Gastroesophageal sphincter (tissue), 3 donors: Measurements from ENCODE around the gene SLC33A1.

Experiments used
- CTCF ChIP-seq, 4 experiments: fragments of 200-600 bp in 2 of 4; fragments of 450-650 bp in 2 of 4; sonication (generic) in 1 of 4; IDR thresholded peaks; one replicate each; pipeline ENCODE4 v1.5.1; 2017 to 2019; ENCODE audit warnings: antibody characterized with exemption in 4 of 4, mild to moderate bottlenecking in 2 of 4, moderate library complexity in 2 of 4
- POLR2A ChIP-seq, 2 donors: fragments of 450-650 bp; IDR thresholded peaks; one replicate each; pipeline ENCODE4 v1.6.1; 2017; ENCODE audit warnings: antibody characterized with exemption in 2 of 2, mild to moderate bottlenecking in 2 of 2, moderate library complexity in 1 of 2

- TF ChIP-seq CTCF (IDR thresholded peaks at IDR 0.05) (no peak), POLR2A (IDR thresholded peaks at IDR 0.05) (no peak)
These were observed 45.0 kb downstream of the SLC33A1 start for GRCh38 chr3:155809181-155809580.
